Kidney glomerular epithelial cell (primary cell): ENCODE data around the gene RFTN1.

Experiments used
- DNase-seq: peaks from one replicate; lab custom pipeline; 2025; lab: John Stamatoyannopoulos, UW

Gene RFTN1

DNA sequence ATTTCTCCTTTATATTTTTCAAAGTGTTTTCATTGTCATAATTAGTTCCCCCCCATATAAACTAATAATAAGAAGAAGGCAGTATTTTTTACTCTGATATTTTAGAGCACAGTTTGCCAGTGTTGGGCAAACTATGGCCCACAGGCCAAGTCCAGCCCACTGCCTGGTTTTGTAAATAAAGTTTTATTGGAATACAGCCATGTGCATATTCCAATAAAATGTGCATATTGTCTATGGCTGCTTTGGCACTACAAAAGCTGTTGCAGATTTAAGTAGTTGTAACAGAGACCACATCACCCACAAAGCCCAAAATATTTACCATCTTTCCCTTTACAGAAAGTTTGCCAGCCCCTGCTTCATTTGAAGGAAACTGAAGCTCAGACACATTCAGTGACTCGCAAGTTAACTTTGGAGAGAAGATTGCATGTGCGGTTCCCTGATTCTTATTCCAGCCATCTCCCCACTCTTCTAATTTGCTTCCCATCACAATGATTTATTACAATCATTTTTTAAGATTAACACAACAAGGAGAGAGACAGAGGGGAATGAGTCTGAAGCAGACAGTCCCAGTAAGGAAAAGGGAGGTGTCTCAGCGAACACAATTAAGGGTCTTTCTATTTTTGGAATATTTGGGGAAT lies 48.9 kb downstream of the RFTN1 start:
- no peak for DNase-seq

DNA sequence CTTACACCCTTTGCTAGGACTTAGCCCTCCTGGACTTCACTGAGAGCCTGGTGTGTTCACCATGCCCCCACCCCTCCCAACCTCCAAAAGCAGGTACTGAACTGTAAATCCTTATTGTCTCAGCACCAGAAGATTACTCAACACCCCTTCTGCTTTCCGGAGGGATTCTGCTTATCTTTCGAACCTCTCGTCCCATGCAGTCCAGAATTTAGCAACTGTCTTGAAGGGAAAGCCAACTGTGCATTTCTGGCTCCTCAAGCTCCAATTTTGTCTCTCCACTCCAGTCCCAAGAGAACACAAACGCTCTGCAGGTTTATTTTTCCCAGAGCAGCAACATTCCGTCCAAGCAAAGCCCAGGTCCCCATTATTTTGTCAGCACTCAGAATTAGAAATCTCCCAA lies 49.6 kb downstream of the RFTN1 start:
- no peak for DNase-seq

DNA sequence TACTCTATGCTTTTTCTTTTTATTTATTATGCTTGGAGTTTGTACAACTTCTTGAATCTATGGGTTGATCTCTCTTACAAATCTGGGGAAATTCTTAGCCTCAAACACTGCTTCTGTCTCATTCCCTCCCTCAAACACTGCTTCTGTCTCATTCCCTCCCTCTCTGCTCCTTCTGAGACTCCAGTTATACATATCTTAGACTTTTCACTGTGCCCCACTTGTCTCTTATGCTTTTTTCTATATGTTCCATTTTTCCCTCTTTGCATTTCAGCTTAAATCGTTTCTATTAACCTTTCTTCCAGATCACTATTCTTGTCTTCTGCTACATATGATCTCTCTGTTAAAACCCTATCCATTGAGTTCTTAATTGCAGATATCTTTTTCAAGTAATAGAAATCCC lies 50.4 kb downstream of the RFTN1 start:
- DNase-seq = no peak

DNA sequence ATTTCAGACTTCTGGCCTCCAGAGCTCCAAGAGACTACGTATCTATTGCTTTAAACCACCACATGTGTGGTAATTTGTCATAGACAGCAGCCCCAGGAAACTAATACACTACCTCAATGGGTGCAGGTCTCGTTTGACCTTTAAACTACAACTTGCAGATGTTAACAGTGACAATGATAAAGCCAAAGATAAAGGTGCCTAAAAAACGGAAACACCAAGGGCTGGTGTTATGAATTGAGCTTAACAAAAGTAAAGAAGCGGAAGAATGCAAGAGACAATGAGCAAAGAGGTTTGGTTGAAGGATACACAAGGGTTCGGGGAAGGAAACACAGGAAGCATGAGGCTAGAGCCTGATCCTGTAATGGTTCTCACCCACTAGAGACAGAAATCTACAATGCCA lies 50.8 kb downstream of the RFTN1 start:
- DNase-seq = no peak

DNA sequence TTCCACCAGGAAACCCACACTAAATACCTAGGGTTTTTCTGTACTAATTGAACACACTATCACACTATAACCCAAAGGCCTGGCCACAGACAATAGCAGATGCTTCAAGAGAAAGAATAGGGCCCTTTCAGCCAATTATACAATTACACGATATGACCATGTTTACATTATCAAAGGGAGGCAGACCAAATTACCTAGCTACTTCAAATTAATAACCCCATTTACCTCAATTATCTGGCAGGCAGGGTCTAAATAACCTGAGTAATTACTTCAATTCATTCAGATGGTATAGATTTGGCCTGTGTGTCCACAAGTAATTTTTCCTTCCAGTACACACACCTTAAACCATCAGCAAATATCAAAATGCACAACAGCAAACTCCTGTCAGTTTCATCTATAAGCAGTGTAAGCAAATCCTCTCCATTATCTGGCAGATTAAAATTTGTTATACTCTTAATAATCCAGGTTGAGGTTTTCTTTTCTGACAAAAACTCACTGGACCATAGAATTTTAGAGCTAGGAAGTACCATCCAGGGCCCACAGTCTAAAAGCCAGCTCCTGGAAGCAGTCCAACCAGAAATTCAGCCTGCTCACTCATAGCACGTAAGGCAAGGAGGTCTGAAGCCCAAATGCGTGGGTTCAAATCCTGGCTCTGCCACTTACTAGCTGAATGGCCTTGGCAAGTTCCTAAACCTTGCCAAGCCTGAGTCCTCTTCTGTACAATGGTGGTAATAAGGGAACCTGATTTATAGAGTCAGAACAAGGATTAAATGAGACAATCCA lies 51.8 kb downstream of the RFTN1 start:
- DNase-seq = no peak

DNA sequence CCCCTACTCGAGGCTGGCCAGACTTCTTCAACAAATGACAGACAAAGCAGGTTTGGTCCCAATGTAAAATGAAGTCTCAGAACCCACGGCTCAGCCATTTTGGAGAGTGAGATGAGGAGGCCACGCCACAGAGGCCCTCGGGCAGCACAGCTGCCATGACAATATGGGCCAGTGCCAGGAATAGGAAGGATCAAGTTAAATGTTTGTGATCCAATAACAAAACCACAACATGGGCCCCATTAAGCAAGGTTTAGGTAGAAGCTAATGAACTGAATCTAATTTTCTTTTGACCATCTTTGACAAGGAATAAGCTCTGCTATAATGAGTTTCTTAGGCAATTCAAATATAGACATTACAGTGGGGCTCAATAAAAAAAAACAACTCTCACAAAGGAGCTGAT lies 52.6 kb downstream of the RFTN1 start:
- no peak for DNase-seq

DNA sequence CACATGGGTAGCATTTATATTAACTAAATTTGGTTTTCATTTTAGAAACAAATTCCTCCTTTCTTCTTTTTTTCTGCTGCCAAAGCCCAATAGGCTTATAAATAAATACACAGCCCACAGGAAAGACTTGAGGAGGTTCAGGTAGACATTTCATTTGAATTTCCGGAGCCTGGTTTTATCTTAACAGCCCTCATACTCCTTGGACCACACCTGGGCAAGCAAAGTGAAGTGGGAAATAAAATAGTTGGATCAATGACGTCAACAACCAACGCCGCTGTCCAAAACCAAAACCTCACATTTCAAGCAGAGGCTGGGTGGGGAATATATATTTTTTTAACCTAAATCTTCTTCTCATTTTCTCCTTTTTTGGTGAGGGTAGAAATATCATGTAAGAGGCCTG lies 53.2 kb downstream of the RFTN1 start:
- no peak for DNase-seq

DNA sequence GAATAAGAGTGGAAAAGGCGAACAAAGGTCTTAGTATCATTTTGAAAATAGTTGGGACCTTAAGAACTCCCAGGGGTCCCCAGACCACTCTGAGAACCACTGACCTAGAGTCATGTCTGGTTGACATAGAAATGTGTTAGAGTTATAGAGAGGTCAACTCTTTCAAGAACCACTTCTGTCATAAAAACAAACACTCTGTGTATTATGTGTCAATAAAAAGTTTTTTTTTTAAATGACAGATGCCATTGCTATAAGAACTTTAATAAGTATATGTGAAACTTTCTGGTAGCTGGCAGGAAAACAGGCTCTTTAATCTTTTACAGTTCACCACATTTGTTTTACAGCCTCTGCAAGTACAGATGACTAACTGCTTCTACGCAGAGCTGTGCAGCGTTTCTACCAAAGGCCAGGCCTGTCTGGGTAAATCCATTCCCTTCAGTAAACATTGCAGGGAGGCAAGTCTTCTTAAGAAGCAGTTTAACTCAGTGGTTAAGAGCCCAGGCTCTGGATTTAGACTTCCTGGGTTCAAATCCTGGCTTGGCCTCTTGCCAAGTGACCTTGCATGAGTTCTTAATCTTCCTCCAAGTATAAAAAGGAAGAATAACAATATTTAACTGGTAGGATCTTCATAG lies 56.6 kb downstream of the RFTN1 start:
- DNase-seq = peak; percentile 68

DNA sequence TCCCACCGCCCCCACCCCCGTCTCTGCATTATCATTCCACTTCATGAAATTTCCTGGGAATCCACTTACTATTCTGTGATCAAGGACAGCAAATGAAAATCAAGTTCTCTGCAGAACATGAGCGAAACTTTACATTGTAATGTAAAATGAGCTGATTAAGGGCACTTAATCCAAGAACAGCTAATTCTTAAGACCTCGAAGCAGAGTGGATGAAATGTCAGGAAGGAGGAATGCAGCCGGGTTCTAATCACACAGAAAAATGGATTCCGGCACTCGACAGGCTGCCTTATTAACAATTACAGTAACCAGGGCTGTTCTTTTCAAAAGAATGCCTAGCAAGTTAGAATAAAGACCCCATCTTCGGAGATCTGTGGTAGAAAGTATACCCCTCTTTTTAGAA lies 57.5 kb downstream of the RFTN1 start:
- DNase-seq = no peak

DNA sequence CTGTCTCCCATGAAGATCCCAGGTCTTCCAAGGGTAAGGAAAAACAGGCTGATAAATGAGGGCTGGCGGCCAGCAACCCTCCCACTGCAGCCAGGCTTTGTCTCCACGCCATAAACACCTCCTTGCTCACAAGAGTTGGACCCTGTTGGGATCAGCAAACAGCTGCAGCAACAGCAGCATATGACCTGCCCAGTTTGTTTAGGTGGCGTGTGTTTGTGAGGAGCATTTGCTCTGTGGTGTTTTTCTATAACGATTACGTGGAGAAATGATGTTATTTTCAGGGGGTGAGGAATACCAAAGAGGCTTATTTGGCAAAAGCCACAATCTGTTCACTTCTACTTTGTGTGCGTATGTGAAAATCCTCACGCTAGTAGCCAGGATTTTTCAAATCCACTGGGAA lies 58.5 kb downstream of the RFTN1 start:
- no peak for DNase-seq

DNA sequence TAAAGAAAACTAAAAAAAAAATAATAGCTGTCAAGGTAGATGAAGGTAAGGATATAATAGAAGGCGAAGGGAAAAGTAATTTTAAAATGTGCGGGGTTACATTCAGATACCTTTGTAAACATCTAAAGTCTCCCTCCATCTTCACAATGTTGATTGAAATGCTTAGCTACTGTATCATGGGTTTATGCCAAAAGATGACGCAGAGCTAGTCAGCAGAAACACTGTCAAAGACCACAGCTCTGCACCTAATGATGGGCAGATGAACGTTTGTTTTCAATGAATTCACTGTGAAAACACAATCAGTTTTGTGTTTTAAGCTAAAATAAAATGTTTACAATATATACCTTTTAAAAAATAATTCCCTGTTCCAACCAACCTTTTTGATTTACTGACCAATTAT lies 61.2 kb downstream of the RFTN1 start:
- DNase-seq = peak; percentile 25

DNA sequence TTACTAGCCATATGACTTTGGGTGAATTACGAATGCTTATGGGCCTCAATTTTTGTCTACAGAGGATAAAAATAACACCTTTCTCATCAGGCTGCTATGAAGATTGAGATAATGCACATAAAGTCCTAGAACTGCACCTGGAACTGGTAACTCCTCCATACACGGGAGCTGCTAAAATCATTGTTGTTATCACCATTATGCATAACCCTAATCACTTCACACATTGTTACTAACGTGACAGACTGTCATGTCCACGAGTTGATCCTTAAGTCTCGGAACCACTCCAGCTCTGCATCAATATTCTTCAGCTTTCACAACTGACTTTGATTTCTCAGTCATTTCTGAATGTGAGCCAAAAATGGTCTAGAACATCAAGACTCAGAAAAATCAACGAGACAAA lies 64.1 kb downstream of the RFTN1 start:
- DNase-seq = no peak

DNA sequence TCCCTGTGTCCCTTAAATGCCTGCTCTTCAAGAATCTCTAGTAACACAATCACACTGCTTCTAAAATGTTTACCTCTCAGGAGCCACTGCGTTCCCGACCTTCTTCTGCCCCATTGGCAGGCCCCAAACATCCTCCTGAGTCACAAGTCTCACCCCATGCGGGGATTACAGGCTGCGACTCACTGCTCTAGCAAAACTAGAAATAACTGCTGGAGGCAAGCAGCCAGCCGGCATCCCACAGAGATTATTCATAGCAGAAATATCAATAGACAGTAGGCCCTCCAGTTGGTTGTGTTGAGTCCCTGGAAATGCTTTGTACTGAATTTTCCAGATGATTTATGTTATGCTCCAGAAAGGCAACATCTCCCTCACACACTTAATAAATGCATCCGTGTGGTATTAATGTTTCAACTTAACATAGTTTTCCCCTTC lies 64.8 kb downstream of the RFTN1 start:
- DNase-seq = peak; percentile 81

DNA sequence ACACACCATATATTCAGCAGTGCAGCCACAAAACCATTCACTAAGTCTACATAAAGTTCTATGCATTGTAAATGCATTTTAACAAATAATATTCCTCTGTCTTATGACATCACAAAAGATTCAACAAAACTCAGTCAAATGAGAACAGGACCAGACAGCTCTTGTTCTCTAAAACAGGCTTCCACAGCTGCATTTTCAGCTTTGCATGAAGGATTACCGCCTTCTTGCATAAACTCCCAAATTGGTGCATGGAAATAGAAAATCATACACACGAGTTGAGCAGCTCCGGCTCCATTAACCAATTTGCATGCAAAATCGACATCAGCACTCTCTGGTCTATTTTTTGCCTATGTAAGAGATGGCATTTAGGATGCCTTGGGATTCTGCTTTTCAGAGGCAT lies 66.4 kb downstream of the RFTN1 start:
- DNase-seq = no peak

DNA sequence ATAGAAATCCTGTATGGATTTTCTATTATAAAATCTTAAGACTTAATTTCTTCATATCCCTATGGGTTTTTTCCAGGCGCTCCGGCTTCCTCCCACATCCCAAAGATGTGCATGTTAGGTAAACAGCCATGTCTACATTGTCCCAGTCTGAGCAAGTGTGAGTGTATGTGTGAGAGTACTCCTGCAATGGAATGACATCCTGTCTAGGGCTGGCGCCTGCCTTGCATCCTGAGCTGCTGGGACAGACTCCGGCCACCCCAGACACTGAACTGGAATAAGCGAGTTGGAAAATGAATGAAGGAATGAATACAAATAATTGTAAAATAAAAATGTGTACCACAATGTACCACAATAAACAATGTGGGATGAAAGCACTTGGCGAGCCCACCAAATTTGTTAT lies 69.2 kb downstream of the RFTN1 start:
- DNase-seq = no peak

DNA sequence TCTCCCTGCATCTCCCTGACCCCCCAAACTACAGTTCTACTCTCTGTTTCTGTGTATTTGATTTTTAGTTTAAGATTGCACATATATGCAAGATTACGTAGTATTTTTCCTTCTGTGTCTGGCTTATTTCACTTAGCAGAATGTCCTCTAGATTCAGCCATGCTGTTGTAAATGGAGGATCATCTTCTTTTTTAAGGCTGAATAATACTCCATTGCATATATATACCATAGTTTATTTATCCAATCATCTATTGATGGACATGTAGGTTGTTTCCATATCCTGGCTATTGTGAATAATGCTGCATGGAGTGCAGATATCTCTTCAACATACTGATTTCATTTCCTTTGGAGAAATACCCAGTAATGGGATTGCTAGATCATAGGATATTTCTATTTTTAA lies 70.8 kb downstream of the RFTN1 start:
- DNase-seq = no peak

DNA sequence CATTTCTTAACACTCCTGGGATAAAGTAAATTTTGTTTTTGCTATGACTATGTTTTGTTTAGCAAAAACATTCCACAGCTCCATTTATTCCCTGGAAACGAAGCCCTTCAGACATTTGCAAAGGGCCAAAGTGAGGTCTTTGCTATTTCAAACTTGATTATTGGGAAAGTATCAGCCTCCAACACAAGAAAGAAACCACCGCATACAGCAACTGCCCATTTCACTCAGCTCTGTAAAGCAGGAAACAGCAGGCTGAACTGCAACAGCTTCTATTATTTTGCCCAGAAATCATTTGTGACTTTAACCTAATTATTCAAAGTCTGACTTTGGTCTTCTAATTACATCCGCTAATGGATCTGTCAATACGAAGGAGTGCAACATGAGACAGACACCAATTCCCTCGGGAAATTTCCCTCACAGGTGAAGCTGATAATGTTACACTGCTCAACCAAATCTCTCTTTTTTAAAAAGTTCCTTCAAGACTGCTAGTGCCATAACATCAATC lies 72.1 kb downstream of the RFTN1 start:
- DNase-seq = no peak

DNA sequence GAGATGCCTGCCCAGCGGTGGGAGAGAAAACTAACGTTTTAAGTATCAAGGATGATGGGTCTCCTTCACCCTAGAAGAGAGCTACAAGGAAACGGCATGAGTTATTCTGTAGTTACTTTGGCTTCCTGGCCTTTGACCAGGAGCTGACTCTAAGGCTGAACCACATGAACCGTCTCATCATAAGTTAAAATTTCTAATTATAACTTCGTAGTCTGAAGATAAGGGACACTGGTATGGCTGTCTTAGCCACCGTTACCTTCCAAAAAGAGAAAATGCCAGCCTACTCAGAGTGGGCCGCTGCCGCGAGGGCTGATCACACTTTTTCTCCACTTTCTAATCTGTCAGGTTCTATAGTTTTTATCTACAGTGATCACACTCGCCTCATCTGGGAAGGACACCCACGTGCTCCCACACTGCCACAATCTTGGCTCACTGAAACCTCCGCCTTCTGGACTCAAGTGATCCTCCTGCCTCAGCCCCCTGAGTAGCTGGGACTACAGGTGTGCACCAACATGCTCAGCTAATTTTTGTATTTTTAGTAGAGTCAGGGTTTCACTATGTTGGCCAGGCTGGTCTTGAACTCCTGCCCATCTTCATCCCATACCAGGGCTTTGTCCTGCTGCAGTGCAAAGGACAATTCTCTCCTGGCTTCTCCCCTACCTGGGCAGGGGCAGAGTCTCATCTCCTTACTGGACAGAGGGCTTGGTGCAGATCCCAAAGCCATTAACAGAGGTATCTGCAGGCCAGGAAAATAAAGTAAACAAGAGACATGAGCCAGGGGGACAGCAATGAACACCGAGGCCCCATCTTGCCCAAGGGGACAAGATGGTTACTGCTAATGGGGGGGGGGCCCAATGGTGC lies 73.4 kb downstream of the RFTN1 start:
- DNase-seq = no peak

DNA sequence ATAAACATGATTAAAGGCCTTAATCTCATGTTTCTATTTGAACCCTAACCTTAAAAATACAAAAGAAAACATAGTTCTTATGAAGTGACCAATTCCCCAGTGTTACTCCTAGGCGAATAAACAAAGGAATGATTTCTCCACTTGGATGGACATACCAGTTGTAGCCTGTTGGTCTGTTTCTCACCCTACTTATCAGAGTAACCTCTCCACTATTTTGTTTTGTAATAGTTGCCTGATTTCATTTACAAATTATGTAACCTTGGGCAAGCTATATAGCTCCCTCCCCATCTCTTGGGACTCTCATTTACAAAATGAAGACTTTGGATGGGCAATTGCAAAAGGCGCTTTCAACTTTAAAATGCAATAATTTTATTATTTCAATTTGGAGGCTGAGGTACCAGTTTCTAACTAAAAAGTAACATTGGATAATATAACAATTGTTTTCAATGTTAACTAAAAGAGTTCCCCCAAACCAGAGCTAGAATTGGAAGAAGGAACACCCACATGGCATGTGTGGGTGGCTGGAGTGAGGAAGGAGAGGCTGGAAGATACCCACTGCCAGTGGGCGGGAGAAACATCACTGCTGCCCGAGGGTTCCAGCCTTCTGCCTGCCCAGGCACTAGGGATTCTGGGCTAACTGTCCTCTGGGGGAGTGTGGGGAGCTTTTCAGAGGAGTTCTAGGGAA lies 74.2 kb downstream of the RFTN1 start:
- peak; percentile 22 for DNase-seq

DNA sequence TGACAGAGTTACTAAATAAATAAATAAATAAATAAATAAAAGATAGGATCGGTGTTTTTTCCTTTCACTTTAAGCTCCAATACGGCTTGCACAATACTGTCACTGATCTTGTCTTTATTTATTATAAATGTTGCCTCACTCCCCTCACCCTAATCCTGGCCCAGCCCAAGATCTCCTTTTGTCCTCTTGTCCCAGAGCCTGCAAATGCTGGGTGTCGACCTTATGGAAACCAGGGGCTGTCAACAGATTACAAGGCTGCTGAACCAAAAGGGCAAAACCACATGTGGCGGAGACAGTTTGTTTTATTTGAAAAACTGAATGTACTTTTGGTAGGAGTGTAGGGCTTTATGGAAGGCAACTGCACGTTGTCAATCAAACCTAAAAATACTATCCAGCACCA lies 75.9 kb downstream of the RFTN1 start:
- DNase-seq = no peak

DNA sequence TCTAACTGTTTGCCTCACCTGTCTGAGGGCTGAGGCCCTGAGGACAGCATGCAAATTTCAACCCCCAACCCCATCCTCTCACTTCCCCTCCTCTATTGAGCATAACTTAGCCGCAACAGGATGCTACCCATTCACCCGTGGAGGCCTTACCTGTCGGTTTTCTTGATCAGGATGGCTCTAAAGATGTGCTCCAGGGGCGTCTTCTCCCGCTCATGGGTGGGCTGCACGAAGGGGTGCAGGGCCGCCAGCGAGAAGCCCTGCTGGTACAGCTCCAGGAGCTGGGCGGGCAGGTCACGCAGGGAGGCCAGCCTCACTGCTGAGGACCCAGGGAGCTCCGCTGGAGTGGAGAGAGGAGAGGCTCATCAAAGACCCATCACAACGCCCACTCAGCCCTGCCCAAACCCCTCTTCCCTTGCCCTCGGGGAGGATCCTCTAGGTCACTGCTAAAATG lies 79.8 kb downstream of the RFTN1 start:
- DNase-seq = no peak

DNA sequence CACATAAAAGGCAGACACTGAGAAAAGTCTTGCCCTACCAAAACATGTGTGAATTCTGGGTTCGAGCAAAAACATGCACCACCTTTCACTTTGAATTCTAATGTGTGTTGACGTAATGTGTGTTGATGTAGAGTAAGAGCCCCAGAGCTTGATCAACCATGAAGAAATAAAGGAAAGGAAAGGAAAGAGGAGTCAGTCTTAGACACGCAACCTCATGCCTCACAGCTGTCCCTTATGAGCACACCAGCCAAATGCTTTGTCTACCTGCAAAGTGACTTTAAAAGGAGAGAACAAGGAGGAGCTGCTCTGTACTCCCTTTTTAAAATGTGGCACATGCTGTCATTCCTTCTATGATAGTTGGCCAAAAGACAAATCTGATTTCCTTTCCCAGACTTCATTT lies 80.8 kb downstream of the RFTN1 start:
- no peak for DNase-seq
